Endodermal cell (in vitro differentiated cells): ENCODE results near the gene TMEM236. TPM values are rescaled to one million over a fixed set of nuclear protein-coding genes. Genes with fewer than 3 reads are reported as not detected.

Experiments used
- DNase-seq: peaks from one replicate; pipeline ENCODE4 v3.0.0-alpha.2; 2017
- H3K27ac ChIP-seq: 2 replicates; pipeline ENCODE4 v1.5.1; 2013; ENCODE audit warnings: mild to moderate bottlenecking, low read depth, low read length, moderate library complexity
- H3K27me3 ChIP-seq: 2 replicates; pipeline ENCODE4 v1.6.1; 2013; ENCODE audit warnings: mild to moderate bottlenecking, low read length, moderate library complexity; ENCODE audit not compliant: insufficient read depth, control insufficient read depth, poor library complexity, severe bottlenecking
- H3K36me3 ChIP-seq: 2 replicates; pipeline ENCODE4 v1.7.0; 2013; ENCODE audit warnings: mild to moderate bottlenecking, low read length, moderate library complexity; ENCODE audit not compliant: control insufficient read depth, insufficient read depth
- H3K4me1 ChIP-seq: one replicate; pipeline ENCODE4 v1.7.0; 2013; ENCODE audit warnings: low read length; ENCODE audit not compliant: control insufficient read depth, insufficient read depth
- H3K4me3 ChIP-seq: 2 replicates; pipeline ENCODE4 v1.5.1; 2013; ENCODE audit warnings: mild to moderate bottlenecking, low read length, moderate library complexity
- H3K9ac ChIP-seq: 2 replicates; pipeline ENCODE4 v1.6.1; 2013; ENCODE audit warnings: mild to moderate bottlenecking, low read length, moderate library complexity; ENCODE audit not compliant: poor library complexity, severe bottlenecking; ENCODE audit errors: extremely low read depth
- H3K9me3 ChIP-seq: 2 replicates; pipeline ENCODE4 v1.6.1; 2013; ENCODE audit warnings: mild to moderate bottlenecking, low read length, moderate library complexity; ENCODE audit not compliant: control insufficient read depth
- H3K27ac Mint-ChIP-seq: 2 replicates; pipeline ENCODE4 v1.8.0; 2020; ENCODE audit warnings: mixed read lengths
- H3K27me3 Mint-ChIP-seq: 2 replicates; pipeline ENCODE4 v1.8.0; 2021; ENCODE audit warnings: mild to moderate bottlenecking, mixed read lengths; ENCODE audit not compliant: insufficient read depth
- H3K36me3 Mint-ChIP-seq: 2 replicates; pipeline ENCODE4 v1.8.0; 2020; ENCODE audit warnings: low read depth, mixed read lengths
- H3K4me1 Mint-ChIP-seq: 2 replicates; pipeline ENCODE4 v1.8.0; 2020; ENCODE audit warnings: mixed read lengths
- H3K4me3 Mint-ChIP-seq: 2 replicates; pipeline ENCODE4 v1.8.0; 2020; ENCODE audit warnings: mild to moderate bottlenecking, moderate library complexity, mixed read lengths
- H3K9me3 Mint-ChIP-seq: 2 replicates; pipeline ENCODE4 v1.8.0; 2020; ENCODE audit warnings: mild to moderate bottlenecking, mixed read lengths
- WGBS, 2 experiments: methylation state at CpG; one replicate each; pipeline versions ENCODE4 v1.1.5 to v1.1.7; 2013; ENCODE audit warnings: missing lambda C conversion rate in 2 of 2, mixed read lengths in 1 of 2; ENCODE audit not compliant: insufficient coverage in 1 of 2, insufficient read length in 1 of 2; 5-methylcytosine and 5-hydroxymethylcytosine counted together
- total RNA-seq, 2 donors: library from RNA; stranded (reverse); fragmentation: NEBNext Ultra II Directional in 1 of 2; extraction: Animal tissue kit (Norgen Biotek cat#: 25700) in 1 of 2; gene quantifications; 2 replicates in 1 of 2; 3 replicates in 1 of 2; pipeline ENCODE4 v1.2.1, GENCODE V29; 2021
- TF ChIP-seq, protein P1 (sequence below): fragments of 200-600 bp; sonication (generic); conservative IDR thresholded peaks from 2 replicates; pipeline ENCODE4 v1.5.0; 2021; ENCODE audit warnings: antibody characterized with exemption, mild to moderate bottlenecking

The TMEM236 gene
- total RNA-seq, 2 donors from 2014 or later: 0.04 TPM; not detected in 1

DNA sequence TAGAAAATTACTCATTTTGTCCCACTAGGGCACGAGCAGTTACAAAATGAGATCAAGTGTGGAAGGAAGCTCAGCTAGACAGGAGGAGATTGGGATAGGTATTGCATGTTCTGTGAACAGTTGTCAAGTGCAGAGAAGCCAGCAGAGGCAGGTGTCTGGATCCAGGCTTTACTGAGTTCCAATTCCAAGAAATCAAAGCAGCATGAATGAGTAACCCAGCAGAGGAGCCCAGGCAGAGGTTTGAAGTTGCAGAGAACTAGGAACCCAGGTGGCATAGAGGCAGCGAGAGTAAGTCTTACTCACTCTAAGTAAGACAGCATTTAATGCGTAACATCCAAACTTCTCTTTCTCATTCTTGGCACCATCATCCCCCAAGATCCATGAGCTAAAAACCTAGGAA lies 68.9 kb downstream of the TMEM236 start:
- no peaks in the 10 kb centered on the region for H3K4me1 ChIP-seq
- no peaks in the 10 kb centered on the region for H3K36me3 Mint-ChIP-seq
- no peak overlapping the region for H3K27ac ChIP-seq
- no peaks in the 10 kb centered on the region for H3K4me1 Mint-ChIP-seq
- TF ChIP-seq, protein P1, sequence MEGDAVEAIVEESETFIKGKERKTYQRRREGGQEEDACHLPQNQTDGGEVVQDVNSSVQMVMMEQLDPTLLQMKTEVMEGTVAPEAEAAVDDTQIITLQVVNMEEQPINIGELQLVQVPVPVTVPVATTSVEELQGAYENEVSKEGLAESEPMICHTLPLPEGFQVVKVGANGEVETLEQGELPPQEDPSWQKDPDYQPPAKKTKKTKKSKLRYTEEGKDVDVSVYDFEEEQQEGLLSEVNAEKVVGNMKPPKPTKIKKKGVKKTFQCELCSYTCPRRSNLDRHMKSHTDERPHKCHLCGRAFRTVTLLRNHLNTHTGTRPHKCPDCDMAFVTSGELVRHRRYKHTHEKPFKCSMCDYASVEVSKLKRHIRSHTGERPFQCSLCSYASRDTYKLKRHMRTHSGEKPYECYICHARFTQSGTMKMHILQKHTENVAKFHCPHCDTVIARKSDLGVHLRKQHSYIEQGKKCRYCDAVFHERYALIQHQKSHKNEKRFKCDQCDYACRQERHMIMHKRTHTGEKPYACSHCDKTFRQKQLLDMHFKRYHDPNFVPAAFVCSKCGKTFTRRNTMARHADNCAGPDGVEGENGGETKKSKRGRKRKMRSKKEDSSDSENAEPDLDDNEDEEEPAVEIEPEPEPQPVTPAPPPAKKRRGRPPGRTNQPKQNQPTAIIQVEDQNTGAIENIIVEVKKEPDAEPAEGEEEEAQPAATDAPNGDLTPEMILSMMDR: no peak
- H3K9ac ChIP-seq: no peak overlapping the region
- no peak overlapping the region for H3K4me3 ChIP-seq
- no peaks in the 10 kb centered on the region for H3K27me3 ChIP-seq
- WGBS, 2 experiments: 90% methylated on average over 3 of the region's 3 CpGs
- no peaks in the 10 kb centered on the region for H3K27me3 Mint-ChIP-seq
- H3K27ac Mint-ChIP-seq: no peak overlapping the region
- H3K9me3 Mint-ChIP-seq: no peaks in the 10 kb centered on the region
- H3K36me3 ChIP-seq: no peaks in the 10 kb centered on the region
- H3K4me3 Mint-ChIP-seq: no peak overlapping the region
- DNase-seq: no peak
- H3K9me3 ChIP-seq: no peaks in the 10 kb centered on the region

DNA sequence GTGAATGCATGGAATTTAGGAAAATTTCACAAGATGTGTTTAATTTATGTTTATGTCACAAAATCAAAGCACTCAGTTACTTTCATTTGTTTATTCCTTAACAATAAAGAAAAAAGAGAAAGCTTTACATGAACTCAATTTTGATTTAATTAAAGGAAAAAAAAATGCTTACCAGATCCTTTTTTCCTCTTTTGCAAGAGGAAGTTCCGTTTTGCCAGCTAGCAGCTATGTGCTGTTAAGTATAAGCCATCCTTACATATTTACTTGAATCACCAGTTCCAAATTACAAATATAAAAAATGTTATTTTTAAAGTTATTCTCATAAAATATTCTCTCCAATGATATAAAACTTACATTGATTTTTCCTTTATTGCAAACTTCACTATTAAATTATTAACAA lies 69.9 kb downstream of the TMEM236 start:
- no peak overlapping the region for H3K4me3 Mint-ChIP-seq
- DNase-seq: no peak
- H3K4me1 Mint-ChIP-seq: no peaks in the 10 kb centered on the region
- TF ChIP-seq, protein P1: no peak
- H3K36me3 Mint-ChIP-seq: no peaks in the 10 kb centered on the region
- no peak overlapping the region for H3K27ac ChIP-seq
- H3K4me1 ChIP-seq: no peaks in the 10 kb centered on the region
- no peaks in the 10 kb centered on the region for H3K9me3 ChIP-seq
- H3K4me3 ChIP-seq: no peak overlapping the region
- no peak overlapping the region for H3K9ac ChIP-seq
- H3K27me3 ChIP-seq: no peaks in the 10 kb centered on the region
- no peaks in the 10 kb centered on the region for H3K27me3 Mint-ChIP-seq
- H3K9me3 Mint-ChIP-seq: no peaks in the 10 kb centered on the region
- no peak overlapping the region for H3K27ac Mint-ChIP-seq
- no peaks in the 10 kb centered on the region for H3K36me3 ChIP-seq
- 86% methylated on average over 1 of the region's 1 CpG; no CpG with 5 or more reads in 1 of the 2 experiments for WGBS, 2 experiments

DNA sequence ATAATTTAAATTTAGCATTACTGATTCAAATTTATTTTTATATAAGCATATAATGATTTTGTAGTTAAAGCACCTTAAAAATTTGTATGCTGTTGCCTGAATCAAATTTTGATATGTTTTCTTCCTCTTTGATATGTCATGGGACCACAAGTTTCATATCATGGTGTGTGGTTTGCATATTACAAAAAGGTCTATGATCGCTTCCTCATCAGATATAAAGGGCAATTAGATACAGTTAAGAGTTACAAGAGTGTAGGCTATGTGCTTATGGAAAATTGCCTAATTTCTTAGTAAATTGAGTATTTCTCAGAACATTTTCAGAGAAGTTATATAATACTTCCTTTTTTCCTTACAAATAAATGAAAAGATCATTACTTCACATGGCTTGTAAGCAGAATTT lies 79.3 kb downstream of the TMEM236 start:
- H3K36me3 ChIP-seq: no peaks in the 10 kb centered on the region
- Mint-ChIP-seq H3K27me3 (no peaks in the 10 kb centered on the region), H3K4me3 (no peak overlapping the region), H3K36me3 (no peaks in the 10 kb centered on the region), H3K4me1 (peaks cover 8% of the 10 kb centered on the region), H3K27ac (no peak overlapping the region), H3K9me3 (peaks cover 1% of the 10 kb centered on the region)
- H3K27me3 ChIP-seq: no peaks in the 10 kb centered on the region
- no peaks in the 10 kb centered on the region for H3K9me3 ChIP-seq
- no peak overlapping the region for H3K27ac ChIP-seq
- 95% methylated on average over 1 of the region's 1 CpG; no CpG with 5 or more reads in 1 of the 2 experiments for WGBS, 2 experiments
- no peak overlapping the region for H3K9ac ChIP-seq
- no peak for DNase-seq
- TF ChIP-seq, protein P1: no peak
- peaks cover 12% of the 10 kb centered on the region for H3K4me1 ChIP-seq
- no peak overlapping the region for H3K4me3 ChIP-seq
